ENCODE results near the gene UQCC2. TPM values are rescaled to one million over a fixed set of nuclear protein-coding genes. Genes with fewer than 3 reads are reported as not detected.

The UQCC2 gene
- total and polyA plus RNA-seq, 2 of the 8 experiments (the other 6 are each of a cell fraction or from before 2014, with no cell fraction given): 52.1 to 104 TPM

DNA sequence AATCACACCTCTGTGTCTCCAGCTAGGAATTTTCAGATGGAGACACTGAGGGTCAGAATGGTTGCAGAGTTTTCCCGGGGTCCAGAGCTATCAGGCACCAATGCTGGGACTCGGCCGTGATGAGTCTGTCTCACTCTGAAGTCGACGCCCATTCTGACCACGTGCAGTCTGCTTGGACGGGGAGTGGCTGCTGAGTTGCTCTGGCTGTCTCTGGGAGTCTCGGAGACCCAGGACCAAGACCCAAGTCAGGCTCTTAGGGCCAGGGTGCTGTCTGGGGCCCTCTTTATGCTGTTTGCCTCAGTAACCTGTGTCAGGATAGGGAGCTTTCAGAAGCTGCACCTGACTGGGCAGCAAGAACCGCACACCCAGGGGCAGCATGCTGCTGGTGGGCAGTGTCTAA is 30.6 kb upstream of the UQCC2 start:
- H2BK120ac ChIP-seq (replicated peaks; ENCODE audit: low read depth, low read length): no peak overlapping the region
- no peak overlapping the region for H2BK20ac ChIP-seq (ENCODE audit: low read length)
- H3K4me2 ChIP-seq (ENCODE audit: insufficient read depth in 1 of 2, low read depth in 2 of 2, low read length in 2 of 2): no peak overlapping the region
- H3K27ac ChIP-seq (ENCODE audit: low read depth, low read length): no peak overlapping the region
- DNase-seq (ENCODE audit: low read depth in 1 of 2, low spot score in 2 of 2): no peak
- FAIRE-seq: no peak
- H4K8ac ChIP-seq (ENCODE audit: extremely low read depth, insufficient read depth, low read length): no peak overlapping the region
- H2BK15ac ChIP-seq (ENCODE audit: low read length): 0 out of 2 replicates have a peak overlapping the region, but pooled peaks have one; percentile 81
- 78% methylated on average over 9 of the region's 9 CpGs; no CpG with 5 or more reads in 1 of the 2 experiments for WGBS, 2 experiments (ENCODE audit: extremely low coverage in 1 of 2, insufficient coverage in 1 of 2, insufficient read length in 1 of 2, insufficient replicate concordance in 2 of 2, low coverage in 1 of 2, low lambda C conversion rate in 2 of 2, missing lambda C conversion rate in 1 of 2)
- no peak overlapping the region for H4K5ac ChIP-seq (ENCODE audit: insufficient read length, low read depth, low read length)
- no peaks in the 10 kb centered on the region for H3K9me3 ChIP-seq (ENCODE audit: insufficient read depth in 2 of 2, low read depth in 1 of 2, low read length in 1 of 2)
- H4K91ac ChIP-seq (replicated peaks; ENCODE audit: insufficient read length, low read length): no peak overlapping the region
- no peaks in the 10 kb centered on the region for H3K79me2 ChIP-seq (ENCODE audit: control insufficient read depth in 1 of 2, insufficient read depth in 2 of 2, low read length in 2 of 2)
- H3K23me2 ChIP-seq (ENCODE audit: low read depth, low read length): no peaks in the 10 kb centered on the region
- POLR2A ChIA-PET (ENCODE audit: partially characterized antibody): interaction anchor here (0.6 to 2.4 kb wide), 4 partner anchors 28 to 426 kb away, joined by 3 to 5 read pairs (median 4); partner anchors contain the start of gene UQCC2
- TF ChIP-seq SAP30 (IDR thresholded peaks at IDR 0.05; ENCODE audit: insufficient read depth, insufficient replicate concordance, low read length) (no peak), POU5F1 (IDR thresholded peaks at IDR 0.05; ENCODE audit: low read depth, low read length) (no peak), TEAD4 (IDR thresholded peaks at IDR 0.05; ENCODE audit: low read depth, low read length) (no peak), NRF1 (IDR thresholded peaks at IDR 0.05; ENCODE audit: low read depth, low read length) (no peak)
- TF ChIP-seq, protein P1, sequence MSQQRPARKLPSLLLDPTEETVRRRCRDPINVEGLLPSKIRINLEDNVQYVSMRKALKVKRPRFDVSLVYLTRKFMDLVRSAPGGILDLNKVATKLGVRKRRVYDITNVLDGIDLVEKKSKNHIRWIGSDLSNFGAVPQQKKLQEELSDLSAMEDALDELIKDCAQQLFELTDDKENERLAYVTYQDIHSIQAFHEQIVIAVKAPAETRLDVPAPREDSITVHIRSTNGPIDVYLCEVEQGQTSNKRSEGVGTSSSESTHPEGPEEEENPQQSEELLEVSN (IDR thresholded peaks at IDR 0.05): peak; percentile 23; the same call in 1 of the 2 replicates
- TF ChIP-seq, protein P2, sequence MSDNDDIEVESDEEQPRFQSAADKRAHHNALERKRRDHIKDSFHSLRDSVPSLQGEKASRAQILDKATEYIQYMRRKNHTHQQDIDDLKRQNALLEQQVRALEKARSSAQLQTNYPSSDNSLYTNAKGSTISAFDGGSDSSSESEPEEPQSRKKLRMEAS (IDR thresholded peaks at IDR 0.05): no peak
- H2BK12ac ChIP-seq (ENCODE audit: low read depth, low read length): no peak overlapping the region
- H3K23ac ChIP-seq (ENCODE audit: insufficient read length): no peak overlapping the region
- no peaks in the 10 kb centered on the region for H3K79me1 ChIP-seq (ENCODE audit: low read depth, low read length)
- CTCF ChIA-PET (ENCODE audit: partially characterized antibody): interaction anchor here (0.6 to 12.0 kb wide), 8 partner anchors 14 to 413 kb away, joined by 3 to 171 read pairs (median 7); partner anchors contain the start of gene UQCC2
- H3K18ac ChIP-seq (ENCODE audit: extremely low read depth, low read length): no peak overlapping the region
- no peak overlapping the region for H3K4me3 ChIP-seq (ENCODE audit: extremely low read depth in 1 of 4, insufficient read depth in 2 of 4, low read depth in 3 of 4, low read length in 4 of 4)
- no peaks in the 10 kb centered on the region for H4K20me1 ChIP-seq (replicated peaks in 1 of 2; ENCODE audit: control insufficient read depth in 1 of 2, insufficient read depth in 2 of 2, low read length in 2 of 2)
- no peak overlapping the region for H3K56ac ChIP-seq (replicated peaks; ENCODE audit: insufficient read length, low read depth, low read length)
- H3K36me3 ChIP-seq (ENCODE audit: control insufficient read depth in 2 of 4, insufficient read depth in 4 of 4, low read length in 3 of 4): no peaks in the 10 kb centered on the region
- H2AK5ac ChIP-seq (ENCODE audit: low read depth, low read length): no peak overlapping the region
- H2AFZ ChIP-seq (ENCODE audit: low read length): no peak overlapping the region
- peaks cover 6 to 29% (median 19%) of the 10 kb centered on the region in 4 experiments for H3K4me1 ChIP-seq (replicated peaks in 1 of 4; ENCODE audit: control insufficient read depth in 3 of 4, insufficient read depth in 4 of 4, low read length in 3 of 4)
- H3K9ac ChIP-seq (replicated peaks in 1 of 4; ENCODE audit: extremely low read depth in 1 of 4, low read depth in 3 of 4, low read length in 3 of 4): no peak overlapping the region
- no peak overlapping the region for H3K14ac ChIP-seq (ENCODE audit: insufficient read length)
- no peaks in the 10 kb centered on the region; a peak in 2 of 7 replicates for H3K27me3 ChIP-seq (replicated peaks in 1 of 4; ENCODE audit: control insufficient read depth in 3 of 4, extremely low read depth in 1 of 4, insufficient read depth in 3 of 4, low read length in 3 of 4)
- H2BK5ac ChIP-seq (ENCODE audit: low read depth, low read length): no peak overlapping the region
- H3K4ac ChIP-seq (replicated peaks; ENCODE audit: insufficient read length, low read depth, low read length): no peak overlapping the region
